ENCODE results near the gene TPBG.

Gene TPBG, protein sequence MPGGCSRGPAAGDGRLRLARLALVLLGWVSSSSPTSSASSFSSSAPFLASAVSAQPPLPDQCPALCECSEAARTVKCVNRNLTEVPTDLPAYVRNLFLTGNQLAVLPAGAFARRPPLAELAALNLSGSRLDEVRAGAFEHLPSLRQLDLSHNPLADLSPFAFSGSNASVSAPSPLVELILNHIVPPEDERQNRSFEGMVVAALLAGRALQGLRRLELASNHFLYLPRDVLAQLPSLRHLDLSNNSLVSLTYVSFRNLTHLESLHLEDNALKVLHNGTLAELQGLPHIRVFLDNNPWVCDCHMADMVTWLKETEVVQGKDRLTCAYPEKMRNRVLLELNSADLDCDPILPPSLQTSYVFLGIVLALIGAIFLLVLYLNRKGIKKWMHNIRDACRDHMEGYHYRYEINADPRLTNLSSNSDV

DNA sequence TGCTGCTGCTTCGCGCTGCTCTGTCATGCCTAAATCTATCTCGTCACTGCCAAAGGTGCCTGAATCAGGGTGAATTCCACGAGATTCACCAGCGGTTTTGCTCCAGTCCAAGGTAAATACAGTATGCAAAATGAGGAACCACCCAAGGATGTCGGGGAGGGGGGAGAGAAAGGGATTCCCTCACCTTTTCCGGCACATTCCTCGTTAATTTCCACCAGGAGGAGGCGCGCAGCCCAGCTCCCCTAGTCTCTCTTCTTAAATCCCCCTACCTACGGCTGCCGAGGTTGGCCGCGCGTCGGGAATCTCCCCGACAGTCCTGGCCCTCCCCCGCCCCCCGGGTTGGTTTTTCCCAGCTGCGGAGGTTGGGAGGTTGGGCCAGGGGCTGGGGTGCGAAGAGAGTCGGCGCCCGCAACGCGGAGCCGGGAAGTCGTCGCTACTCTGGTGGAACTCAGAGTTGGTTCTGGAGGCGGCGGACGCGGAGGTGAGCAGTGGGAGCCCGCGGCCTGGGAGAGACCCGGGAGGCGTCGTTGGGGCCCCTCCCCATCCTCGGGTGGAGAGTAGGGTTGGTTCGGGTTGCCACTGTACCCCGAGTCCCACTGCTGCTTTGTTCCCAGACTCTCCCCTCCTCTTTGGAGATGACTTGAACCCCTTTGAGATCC lies at the start of gene TPBG:
TSS of gene TPBG (plus strand) at position 390 of the 659 bp plus-strand sequence. CDS start 1,145 bp downstream, outside the sequence.
- TF ChIP-seq, protein P1, sequence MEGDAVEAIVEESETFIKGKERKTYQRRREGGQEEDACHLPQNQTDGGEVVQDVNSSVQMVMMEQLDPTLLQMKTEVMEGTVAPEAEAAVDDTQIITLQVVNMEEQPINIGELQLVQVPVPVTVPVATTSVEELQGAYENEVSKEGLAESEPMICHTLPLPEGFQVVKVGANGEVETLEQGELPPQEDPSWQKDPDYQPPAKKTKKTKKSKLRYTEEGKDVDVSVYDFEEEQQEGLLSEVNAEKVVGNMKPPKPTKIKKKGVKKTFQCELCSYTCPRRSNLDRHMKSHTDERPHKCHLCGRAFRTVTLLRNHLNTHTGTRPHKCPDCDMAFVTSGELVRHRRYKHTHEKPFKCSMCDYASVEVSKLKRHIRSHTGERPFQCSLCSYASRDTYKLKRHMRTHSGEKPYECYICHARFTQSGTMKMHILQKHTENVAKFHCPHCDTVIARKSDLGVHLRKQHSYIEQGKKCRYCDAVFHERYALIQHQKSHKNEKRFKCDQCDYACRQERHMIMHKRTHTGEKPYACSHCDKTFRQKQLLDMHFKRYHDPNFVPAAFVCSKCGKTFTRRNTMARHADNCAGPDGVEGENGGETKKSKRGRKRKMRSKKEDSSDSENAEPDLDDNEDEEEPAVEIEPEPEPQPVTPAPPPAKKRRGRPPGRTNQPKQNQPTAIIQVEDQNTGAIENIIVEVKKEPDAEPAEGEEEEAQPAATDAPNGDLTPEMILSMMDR (IDR thresholded peaks at IDR 0.05; ENCODE audit: low read depth, low read length, missing control alignments): peak; percentile 62
- peak; percentile 47 for DNase-seq
- Histone ChIP-seq H3K36me3 (replicated peaks) (no peaks in the 10 kb centered on the region), H3K27ac (peak within 1 kb of the TSS; percentile 68), H3K27me3 (replicated peaks) (no peaks in the 10 kb centered on the region), H3K4me3 (ENCODE audit: low read depth, low read length) (peak within 1 kb of the TSS; percentile 82)
- in situ Hi-C loops (cut with HindIII; ENCODE audit: low pct_ligation_motif_present, low sequenced_read_pairs): no loop called here

DNA sequence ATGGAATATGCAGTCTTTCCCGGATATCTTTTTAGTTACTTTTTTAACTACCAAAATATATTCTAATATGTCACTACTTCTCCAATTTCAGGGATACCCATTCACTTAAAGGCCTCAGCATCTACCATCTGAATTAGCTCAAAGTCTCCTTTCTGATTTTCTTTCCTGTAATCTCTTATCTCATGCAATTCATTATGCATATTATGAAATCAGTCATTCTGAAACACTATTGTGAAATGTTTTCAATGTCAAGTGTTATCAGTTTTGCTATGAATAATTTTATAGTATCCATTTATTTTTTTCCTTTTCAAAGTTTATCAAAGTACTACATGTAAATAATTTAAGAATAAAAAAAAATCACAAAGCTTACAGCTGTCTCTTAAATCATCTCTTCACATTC lies 41.2 kb upstream of the TPBG start:
- no peaks in the 10 kb centered on the region for H3K36me3 ChIP-seq (replicated peaks)
- H3K27ac ChIP-seq: no peak overlapping the region
- in situ Hi-C loops (cut with HindIII; ENCODE audit: low pct_ligation_motif_present, low sequenced_read_pairs): no loop called here
- no peaks in the 10 kb centered on the region for H3K27me3 ChIP-seq (replicated peaks)
- no peak overlapping the region for H3K4me3 ChIP-seq (ENCODE audit: low read depth, low read length)
- TF ChIP-seq, protein P1 (IDR thresholded peaks at IDR 0.05; ENCODE audit: low read depth, low read length, missing control alignments): no peak
- DNase-seq: no peak

DNA sequence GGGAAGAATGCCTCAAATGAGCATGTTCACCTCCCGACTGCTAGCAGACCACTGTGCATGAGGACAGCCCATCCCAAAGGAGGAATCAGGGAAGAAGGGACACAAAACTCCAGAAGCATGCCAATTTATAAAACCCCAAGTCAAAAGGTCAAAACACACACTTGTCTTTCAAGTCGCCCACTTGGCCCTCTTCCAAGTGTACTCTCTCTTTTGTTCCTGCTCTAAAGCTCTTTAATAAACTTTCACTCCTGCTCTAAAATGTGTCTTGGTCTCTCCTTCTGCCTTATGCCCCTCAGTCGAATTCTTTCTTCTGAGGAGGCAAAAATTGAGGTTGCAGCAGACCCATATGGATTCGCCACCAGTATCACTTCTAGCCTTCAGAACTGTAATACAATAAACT lies 33.9 kb upstream of the TPBG start:
- Histone ChIP-seq H3K27ac (no peak overlapping the region), H3K27me3 (replicated peaks) (no peaks in the 10 kb centered on the region), H3K4me3 (ENCODE audit: low read depth, low read length) (no peak overlapping the region), H3K36me3 (replicated peaks) (no peaks in the 10 kb centered on the region)
- TF ChIP-seq, protein P1 (IDR thresholded peaks at IDR 0.05; ENCODE audit: low read depth, low read length, missing control alignments): no peak
- DNase-seq: no peak
- in situ Hi-C loops (cut with HindIII; ENCODE audit: low pct_ligation_motif_present, low sequenced_read_pairs): no loop called here

DNA sequence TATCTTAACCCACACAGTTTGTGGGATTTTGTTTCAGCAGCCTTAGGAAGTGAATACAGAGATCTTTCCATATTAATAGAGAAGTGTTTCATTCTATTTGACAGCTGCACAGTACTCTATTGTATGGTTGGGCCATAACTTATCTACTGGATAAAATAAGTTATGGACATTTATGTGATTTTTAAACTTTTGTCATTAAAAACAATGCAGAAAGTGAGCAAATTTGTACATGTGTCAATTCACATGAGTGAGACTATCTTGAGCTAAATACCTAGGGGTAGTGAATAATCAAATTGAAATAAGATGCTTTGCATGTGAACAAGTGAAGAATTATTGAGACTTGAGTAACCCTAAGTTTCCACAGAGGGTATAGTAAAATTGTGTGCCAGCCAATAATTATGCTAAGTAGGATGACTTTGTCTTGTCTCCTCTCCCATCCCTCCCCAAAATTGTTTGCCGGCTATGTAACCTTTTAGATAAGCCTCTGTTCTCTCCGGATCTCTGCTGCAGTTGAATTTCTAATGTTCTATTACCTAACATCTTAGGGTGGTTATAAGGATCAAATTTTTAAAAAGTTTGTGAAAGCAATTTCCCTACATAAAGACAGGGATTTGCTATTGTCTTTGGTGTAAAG lies 33.3 kb upstream of the TPBG start:
- H3K27ac ChIP-seq: no peak overlapping the region
- TF ChIP-seq, protein P1 (IDR thresholded peaks at IDR 0.05; ENCODE audit: low read depth, low read length, missing control alignments): no peak
- no peaks in the 10 kb centered on the region for H3K27me3 ChIP-seq (replicated peaks)
- DNase-seq: no peak
- H3K4me3 ChIP-seq (ENCODE audit: low read depth, low read length): no peak overlapping the region
- no peaks in the 10 kb centered on the region for H3K36me3 ChIP-seq (replicated peaks)
- in situ Hi-C loops (cut with HindIII; ENCODE audit: low pct_ligation_motif_present, low sequenced_read_pairs): no loop called here

DNA sequence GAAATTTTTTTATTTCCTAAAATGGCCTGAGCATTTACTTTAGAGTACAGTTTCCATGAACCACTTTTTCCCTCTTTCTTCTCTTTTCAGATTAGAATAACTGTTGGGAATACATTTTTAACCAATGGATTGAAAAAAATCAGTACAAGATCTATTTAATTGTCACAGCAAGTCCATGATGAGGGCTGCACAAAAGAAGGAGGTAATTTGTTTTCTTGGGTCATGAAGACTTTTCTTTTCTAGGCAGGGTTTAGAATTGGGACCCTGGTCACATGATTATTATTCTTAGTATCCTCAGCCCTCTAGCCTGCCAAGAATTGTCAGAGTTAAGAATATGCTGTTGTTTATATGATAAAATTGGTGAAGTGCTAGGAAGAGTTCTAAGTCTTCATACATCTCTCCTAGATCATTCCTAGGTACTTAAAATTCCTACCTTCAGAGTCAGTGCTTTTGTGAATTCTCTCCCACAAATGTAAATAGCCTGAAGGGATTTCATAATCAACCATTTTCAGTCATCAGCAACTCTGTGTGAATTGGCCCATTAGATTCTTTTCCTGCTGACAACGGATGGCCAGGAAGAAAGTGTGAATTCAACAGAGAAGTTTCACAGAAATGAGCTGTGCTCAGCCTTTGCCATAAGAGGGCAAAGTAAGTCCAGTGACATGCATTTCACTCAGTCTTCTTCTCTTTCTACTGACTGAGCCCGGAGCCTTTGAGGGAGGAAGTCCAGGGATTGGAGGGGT lies 32.4 kb upstream of the TPBG start:
- in situ Hi-C loops (cut with HindIII; ENCODE audit: low pct_ligation_motif_present, low sequenced_read_pairs): no loop called here
- Histone ChIP-seq H3K4me3 (ENCODE audit: low read depth, low read length) (no peak overlapping the region), H3K27me3 (replicated peaks) (no peaks in the 10 kb centered on the region), H3K27ac (no peak overlapping the region), H3K36me3 (replicated peaks) (no peaks in the 10 kb centered on the region)
- TF ChIP-seq, protein P1 (IDR thresholded peaks at IDR 0.05; ENCODE audit: low read depth, low read length, missing control alignments): peak; percentile 51
- DNase-seq: no peak

Measured in brain microvascular endothelial cell (primary cell).